IMR-90 (cell line): ENCODE data around the gene OR4C16. TPM values are rescaled to one million over a fixed set of nuclear protein-coding genes. Genes with fewer than 3 reads are reported as not detected.

Experiments used
- ATAC-seq: fragments of 200-7000 bp; cut with Tn5 transposase; 2 replicates; pipeline ENCODE4 v1.9.1; 2020; ENCODE audit warnings: low read depth, mild to moderate bottlenecking, moderate library complexity
- BruUV-seq: library from RNA; stranded (reverse); fragments of 400-500 nt; replicated peaks from 2 replicates; lab custom pipeline; 2021; lab: Mats Ljungman, UMichigan
- CTCF ChIA-PET: fragments of 300-600 bp; formaldehyde crosslinking; extraction: SDS; loops from one replicate; lab custom pipeline; 2021; ENCODE audit warnings: antibody characterized with exemption; lab: Yijun Ruan, JAX
- POLR2A ChIA-PET: fragments of 300-600 bp; sonication (Branson Sonifier 250); formaldehyde crosslinking; loops from one replicate; lab custom pipeline; 2022; ENCODE audit warnings: antibody characterized with exemption; ENCODE audit not compliant: unreplicated experiment; lab: Charles Lee
- DNase-seq: peaks from one replicate; pipeline ENCODE4 v3.0.0; 2013
- H2AFZ ChIP-seq: replicated peaks from 2 replicates; pipeline ENCODE3; 2013; ENCODE audit warnings: low read length, mild to moderate bottlenecking; ENCODE audit not compliant: poor library complexity
- H2AK5ac ChIP-seq: 2 replicates; pipeline ENCODE4 v1.6.1; 2013; ENCODE audit warnings: low read depth, low read length, inconsistent platforms
- H2AK9ac ChIP-seq: replicated peaks from 2 replicates; pipeline ENCODE3; 2013; ENCODE audit warnings: mild to moderate bottlenecking, low read depth, low read length, moderate library complexity; ENCODE audit not compliant: poor library complexity
- H2BK120ac ChIP-seq: 2 replicates; pipeline ENCODE4 v1.6.1; 2013; ENCODE audit warnings: low read depth, low read length, inconsistent platforms
- H2BK15ac ChIP-seq: 3 replicates; pipeline ENCODE4 v1.6.1; 2013; ENCODE audit warnings: low read depth, low read length, inconsistent platforms
- H2BK20ac ChIP-seq: 2 replicates; pipeline ENCODE4 v1.6.1; 2013; ENCODE audit warnings: low read depth, mild to moderate bottlenecking, inconsistent platforms, low read length, moderate library complexity
- H2BK5ac ChIP-seq: 2 replicates; pipeline ENCODE4 v1.6.1; 2013; ENCODE audit warnings: mild to moderate bottlenecking, low read depth, low read length, inconsistent platforms; ENCODE audit not compliant: poor library complexity, severe bottlenecking
- H3K14ac ChIP-seq: replicated peaks from 2 replicates; pipeline ENCODE4 v1.6.1; 2013; ENCODE audit warnings: low read depth, low read length, inconsistent platforms
- H3K18ac ChIP-seq: 2 replicates; pipeline ENCODE4 v1.6.1; 2013; ENCODE audit warnings: low read depth, low read length, control low read depth
- H3K23ac ChIP-seq: 2 replicates; pipeline ENCODE4 v1.6.1; 2013; ENCODE audit warnings: low read depth, low read length, inconsistent platforms
- H3K27ac ChIP-seq: 2 replicates; pipeline ENCODE4 v1.5.1; 2013; ENCODE audit warnings: mild to moderate bottlenecking, control low read depth, low read length; ENCODE audit not compliant: insufficient read depth
- H3K27me3 ChIP-seq: 2 replicates; pipeline ENCODE4 v1.6.1; 2013; ENCODE audit warnings: low read length; ENCODE audit not compliant: control insufficient read depth, insufficient read depth
- H3K36me3 ChIP-seq: 2 replicates; pipeline ENCODE4 v1.6.1; 2013; ENCODE audit warnings: low read length, mixed read lengths; ENCODE audit not compliant: control insufficient read depth, insufficient read depth
- H3K4ac ChIP-seq: 2 replicates; pipeline ENCODE4 v1.6.1; 2013; ENCODE audit warnings: low read depth, low read length, inconsistent platforms
- H3K4me1 ChIP-seq: 2 replicates; pipeline ENCODE4 v1.6.1; 2013; ENCODE audit warnings: low read length, mixed read lengths; ENCODE audit not compliant: control insufficient read depth, insufficient read depth
- H3K4me2 ChIP-seq: 2 replicates; pipeline ENCODE4 v1.6.1; 2013; ENCODE audit warnings: low read depth, mild to moderate bottlenecking, control low read depth, low read length, moderate library complexity
- H3K4me3 ChIP-seq: 2 replicates; pipeline ENCODE4 v1.5.1; 2013; ENCODE audit warnings: low read depth, mild to moderate bottlenecking, control low read depth, low read length, moderate library complexity; ENCODE audit not compliant: insufficient read depth
- H3K56ac ChIP-seq: 2 replicates; pipeline ENCODE4 v1.6.1; 2013; ENCODE audit warnings: low read length, inconsistent platforms; ENCODE audit not compliant: insufficient read depth; ENCODE audit errors: extremely low read depth
- H3K79me1 ChIP-seq, 2 experiments: 2 replicates each; pipeline ENCODE4 v1.6.1; 2013; ENCODE audit warnings: low read length in 2 of 2, inconsistent platforms in 1 of 2, low read depth in 1 of 2
- H3K9ac ChIP-seq: 2 replicates; pipeline ENCODE4 v1.6.1; 2013; ENCODE audit warnings: low read depth, low read length, control low read depth
- H3K9me1 ChIP-seq: 2 replicates; pipeline ENCODE4 v1.6.1; 2013; ENCODE audit warnings: low read length, inconsistent platforms; ENCODE audit not compliant: insufficient read depth
- H3K9me3 ChIP-seq: 2 replicates; pipeline ENCODE4 v1.6.1; 2013; ENCODE audit warnings: low read length; ENCODE audit not compliant: control insufficient read depth, insufficient read depth
- H4K20me1 ChIP-seq: 2 replicates; pipeline ENCODE4 v1.6.1; 2013; ENCODE audit warnings: low read length, inconsistent platforms; ENCODE audit not compliant: insufficient read depth
- H4K5ac ChIP-seq: 2 replicates; pipeline ENCODE4 v1.6.1; 2013; ENCODE audit warnings: mild to moderate bottlenecking, low read depth, low read length, control low read depth
- H4K8ac ChIP-seq, 2 experiments: 2 replicates each; pipeline ENCODE4 v1.6.1; 2013; ENCODE audit warnings: low read depth in 2 of 2, low read length in 2 of 2, control low read depth in 1 of 2, inconsistent platforms in 1 of 2
- H4K91ac ChIP-seq: 2 replicates; pipeline ENCODE4 v1.6.1; 2013; ENCODE audit warnings: low read depth, low read length, inconsistent platforms; ENCODE audit not compliant: insufficient read depth
- MAZ ChIP-seq: IDR thresholded peaks from 2 replicates; pipeline ENCODE4 v1.6.1; 2012; ENCODE audit warnings: low read depth, mild to moderate bottlenecking, low read length, improper control_type of control experiment, moderate library complexity, borderline replicate concordance
- MXI1 ChIP-seq: IDR thresholded peaks from 2 replicates; pipeline ENCODE4 v1.6.1; 2012; ENCODE audit warnings: low read depth, mild to moderate bottlenecking, low read length, moderate library complexity, borderline replicate concordance
- RCOR1 ChIP-seq: IDR thresholded peaks from 2 replicates; pipeline ENCODE4 v1.6.1; 2012; ENCODE audit warnings: mild to moderate bottlenecking, low read length, improper control_type of control experiment; ENCODE audit not compliant: insufficient replicate concordance
- SMC3 ChIP-seq: fragments of 150-350 bp; IDR thresholded peaks from 2 replicates; pipeline ENCODE4 v1.6.1; 2016; ENCODE audit warnings: low read depth, mild to moderate bottlenecking, antibody characterized with exemption, low read length, moderate library complexity
- WGBS, 2 experiments: methylation state at CpG; one replicate each; pipeline versions ENCODE4 v1.1.5 to v1.1.7; 2013; ENCODE audit warnings: missing lambda C conversion rate in 2 of 2; ENCODE audit not compliant: insufficient read length in 1 of 2; ENCODE audit errors: extremely low coverage in 2 of 2; 5-methylcytosine and 5-hydroxymethylcytosine counted together
- dilution Hi-C: fragments of 300-500 bp; cut with HindIII; formaldehyde crosslinking; loops from one replicate; pipeline ENCODE4 v1.14.3; 2018; ENCODE audit warnings: low sequenced_read_pairs; ENCODE audit not compliant: unreplicated experiment
- in situ Hi-C: fragments of 300-500 bp; cut with MboI; formaldehyde crosslinking; loops from 3 replicates; pipeline ENCODE4 v1.14.3; 2019; ENCODE audit warnings: low sequenced_read_pairs, inconsistent platforms, mixed read lengths
- intact Hi-C: fragments of 100-400 bp; cut with micrococcal nuclease; formaldehyde crosslinking; loops from 2 replicates; pipeline ENCODE4 v1.10.0; 2022
- polyA plus RNA-seq, 3 experiments: library from polyadenylated mRNA; depleted of rRNA; stranded (reverse); fragments of >200 nt; gene quantifications; 2 replicates each; pipeline ENCODE4 v1.2.3, GENCODE V29; 2012; ENCODE audit warnings: low replicate concordance in 1 of 3
- total RNA-seq: library from RNA; depleted of rRNA; stranded (reverse); fragments of >200 nt; gene quantifications from 2 replicates; pipeline ENCODE4 v1.2.3, GENCODE V29; 2012; rRNA removed

OR4C16 gene
- total and polyA plus RNA-seq, 2 of the 4 experiments (the other 2 are of a cell fraction): not detected

- no peak within 1 kb of the TSS for H3K14ac ChIP-seq
- POLR2A ChIA-PET: no interaction called here
- BruUV-seq: no TSS peak
- no peak within 1 kb of the TSS for H3K56ac ChIP-seq
- H2AFZ ChIP-seq: no peak within 1 kb of the TSS
- no peak within 1 kb of the TSS for H3K4ac ChIP-seq
- TF ChIP-seq RCOR1 (no peak), MXI1 (no peak), MAZ (no peak), SMC3 (no peak)
- H2BK20ac ChIP-seq: no peak within 1 kb of the TSS
- H3K4me3 ChIP-seq: no peak within 1 kb of the TSS
- intact Hi-C loops (no loop called here), in situ Hi-C loops (no loop called here), dilution Hi-C loops (no loop called here)
- H3K4me1 ChIP-seq: no peaks in the 10 kb centered on the region
- no peaks in the 10 kb centered on the region for H3K9me1 ChIP-seq
- H4K8ac ChIP-seq: no peak within 1 kb of the TSS
- DNase-seq (no peak), ATAC-seq (no peak)
- H2BK120ac ChIP-seq: no peak within 1 kb of the TSS
- H3K27ac ChIP-seq: no peak within 1 kb of the TSS
- no peak within 1 kb of the TSS for H3K4me2 ChIP-seq
- H4K91ac ChIP-seq: no peak within 1 kb of the TSS
- no peak within 1 kb of the TSS for H3K9ac ChIP-seq
- no CpG with 5 or more reads among the region's 2 CpGs for WGBS, 2 experiments
- H3K27me3 ChIP-seq: no peaks in the 10 kb centered on the region
- H2AK9ac ChIP-seq: no peak within 1 kb of the TSS
- no peaks in the 10 kb centered on the region for H4K20me1 ChIP-seq
- no peak within 1 kb of the TSS for H2BK5ac ChIP-seq
- H4K5ac ChIP-seq: no peak within 1 kb of the TSS
- H3K36me3 ChIP-seq: no peaks in the 10 kb centered on the region
- CTCF ChIA-PET: no interaction called here
- H2BK15ac ChIP-seq: no peak within 1 kb of the TSS
- no peak within 1 kb of the TSS for H3K23ac ChIP-seq
- no peaks in the 10 kb centered on the region for H3K9me3 ChIP-seq
- H3K79me1 ChIP-seq: no peaks in the 10 kb centered on the region
- H2AK5ac ChIP-seq: no peak within 1 kb of the TSS
- no peak within 1 kb of the TSS for H3K18ac ChIP-seq
Observed at GRCh38 chr11:55607545-55607944, 35.6 kb downstream of the OR4C16 start, which contains the start of gene OR4C11. Gene OR4C11 (minus strand): TSS chr11:55607645. CDS start chr11:55604373, 3,272 bp downstream.

Other genes starting within 250 kb of the OR4C16 start
- not detected in 2 replicates for gene OR4A16, start 228.9 kb upstream of the OR4C16 start, total RNA-seq
- not detected in 2 replicates for gene OR4A16, start 228.9 kb upstream of the OR4C16 start, polyA plus RNA-seq (2012; rRNA removed)
- gene OR4A15, start 204.2 kb upstream of the OR4C16 start, total RNA-seq: not detected in 2 replicates
- gene OR4A15, start 204.2 kb upstream of the OR4C16 start, polyA plus RNA-seq (2012; rRNA removed): not detected in 2 replicates
- not detected in 2 replicates for gene OR4C15, start 17.7 kb upstream of the OR4C16 start, total RNA-seq
- not detected in 2 replicates for gene OR4C15, start 17.7 kb upstream of the OR4C16 start, polyA plus RNA-seq (2012; rRNA removed)
- gene OR4C11, start 35.5 kb downstream of the OR4C16 start, total RNA-seq: not detected in 2 replicates
- gene OR4C11, start 35.5 kb downstream of the OR4C16 start, polyA plus RNA-seq (2012; rRNA removed): not detected in 2 replicates
- not detected in 2 replicates for gene OR4P4, start 63.0 kb downstream of the OR4C16 start, total RNA-seq
- gene OR4P4, start 63.0 kb downstream of the OR4C16 start, polyA plus RNA-seq (2012; rRNA removed): not detected in 2 replicates
- gene OR4S2, start 76.2 kb downstream of the OR4C16 start, total RNA-seq: not detected in 2 replicates
- gene OR4S2, start 76.2 kb downstream of the OR4C16 start, polyA plus RNA-seq (2012; rRNA removed): not detected in 2 replicates
- gene OR4C6, start 90.1 kb downstream of the OR4C16 start, total RNA-seq: not detected in 2 replicates
- not detected in 2 replicates for gene OR4C6, start 90.1 kb downstream of the OR4C16 start, polyA plus RNA-seq (2012; rRNA removed)
- gene OR5D13, start 201.3 kb downstream of the OR4C16 start, total RNA-seq: not detected in 2 replicates
- not detected in 2 replicates for gene OR5D13, start 201.3 kb downstream of the OR4C16 start, polyA plus RNA-seq (2012; rRNA removed)
- gene OR5D14, start 223.4 kb downstream of the OR4C16 start, total RNA-seq: not detected in 2 replicates
- not detected in 2 replicates for gene OR5D14, start 223.4 kb downstream of the OR4C16 start, polyA plus RNA-seq (2012; rRNA removed)
- not detected in 2 replicates for gene OR5L1, start 239.2 kb downstream of the OR4C16 start, total RNA-seq
- not detected in 2 replicates for gene OR5L1, start 239.2 kb downstream of the OR4C16 start, polyA plus RNA-seq (2012; rRNA removed)
- not detected in 2 replicates for gene OR5D18, start 247.5 kb downstream of the OR4C16 start, total RNA-seq
- not detected in 2 replicates for gene OR5D18, start 247.5 kb downstream of the OR4C16 start, polyA plus RNA-seq (2012; rRNA removed)